ENCODE data around the gene GDF2.

GDF2 gene

DNA sequence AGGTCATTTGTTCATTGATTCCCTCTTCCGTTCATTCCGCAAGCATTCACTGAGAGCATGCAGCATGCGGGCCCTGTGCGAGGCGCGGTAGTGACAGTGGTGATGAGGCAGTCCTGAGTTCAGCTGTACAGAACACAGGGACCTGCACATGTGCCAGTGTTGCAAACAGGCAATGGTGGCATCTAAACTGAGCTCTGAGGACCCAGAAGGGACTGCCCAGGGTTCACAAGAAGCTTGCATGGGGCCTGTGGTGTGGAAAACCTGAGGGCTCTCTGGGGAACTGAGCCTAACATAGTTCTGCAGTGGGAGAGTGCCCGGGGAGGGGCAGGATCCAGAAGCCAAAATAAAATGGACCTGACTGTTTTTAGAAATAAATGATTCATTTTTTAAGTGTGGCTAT, 48.6 kb downstream of the GDF2 start:
- DNase-seq, result peak in 1 of 2 experiments; percentile 3

DNA sequence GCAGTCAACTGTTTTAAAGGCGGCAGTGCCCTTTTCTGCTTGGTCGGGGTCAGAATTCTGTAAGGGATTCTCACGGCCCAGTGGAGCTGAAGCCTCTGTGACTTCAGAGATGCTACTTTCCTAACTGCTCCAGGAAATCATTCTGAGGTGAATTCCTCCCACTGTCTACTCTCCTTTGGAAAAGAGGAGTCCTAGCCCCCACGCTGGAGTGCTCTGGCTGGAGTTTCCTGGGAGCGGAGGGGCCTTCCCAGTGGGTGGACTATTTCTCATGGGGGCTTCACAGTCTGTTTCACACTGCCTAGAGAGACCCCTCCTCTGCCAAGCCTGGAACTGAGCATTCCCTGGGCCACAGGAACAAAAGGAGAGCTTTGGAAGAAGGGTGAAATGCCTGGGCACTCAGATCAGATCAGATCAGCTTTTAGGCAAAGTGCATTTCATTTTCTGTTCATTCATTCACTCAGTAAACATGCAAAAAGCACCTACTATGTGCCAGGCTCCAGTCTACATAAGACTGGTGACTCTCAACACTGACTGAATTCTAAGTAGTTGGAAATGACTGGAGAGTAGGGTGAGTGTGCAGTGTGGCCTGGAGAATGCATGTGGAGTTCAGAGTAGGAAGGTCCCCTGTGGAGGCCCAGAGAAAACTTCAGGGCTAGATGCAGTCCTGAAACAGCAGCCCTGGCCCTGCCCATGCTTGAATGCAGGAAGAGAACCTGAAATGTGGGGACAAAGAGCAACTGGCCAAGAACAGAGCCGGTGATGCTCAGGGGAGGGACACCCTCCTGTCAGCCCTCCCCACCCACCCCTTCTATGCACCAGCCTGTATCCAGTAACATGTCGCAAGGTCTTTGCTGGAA, 49.6 kb downstream of the GDF2 start:
- peak in 1 of 2 experiments; percentile 5 for DNase-seq

DNA sequence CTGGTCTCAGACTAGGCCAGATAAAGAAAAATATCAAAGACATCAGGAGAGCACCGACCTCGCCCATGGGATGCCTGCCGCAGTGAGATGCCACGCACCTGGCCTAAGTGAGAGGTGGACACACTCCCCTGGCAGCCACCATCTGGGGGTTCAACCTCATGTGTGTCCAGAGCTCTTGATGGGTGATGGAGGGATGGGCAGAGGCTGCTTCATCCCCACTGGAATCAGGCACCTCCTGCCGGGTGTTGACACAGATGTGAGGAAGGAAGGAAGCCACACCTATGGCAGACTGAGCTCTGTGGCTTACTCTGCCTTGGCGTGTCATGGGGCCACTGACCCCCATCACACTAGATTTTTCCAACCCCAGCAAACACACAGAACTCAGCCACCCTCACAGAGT, 50.5 kb downstream of the GDF2 start:
- peak in 1 of 2 experiments; percentile 13 for DNase-seq

DNA sequence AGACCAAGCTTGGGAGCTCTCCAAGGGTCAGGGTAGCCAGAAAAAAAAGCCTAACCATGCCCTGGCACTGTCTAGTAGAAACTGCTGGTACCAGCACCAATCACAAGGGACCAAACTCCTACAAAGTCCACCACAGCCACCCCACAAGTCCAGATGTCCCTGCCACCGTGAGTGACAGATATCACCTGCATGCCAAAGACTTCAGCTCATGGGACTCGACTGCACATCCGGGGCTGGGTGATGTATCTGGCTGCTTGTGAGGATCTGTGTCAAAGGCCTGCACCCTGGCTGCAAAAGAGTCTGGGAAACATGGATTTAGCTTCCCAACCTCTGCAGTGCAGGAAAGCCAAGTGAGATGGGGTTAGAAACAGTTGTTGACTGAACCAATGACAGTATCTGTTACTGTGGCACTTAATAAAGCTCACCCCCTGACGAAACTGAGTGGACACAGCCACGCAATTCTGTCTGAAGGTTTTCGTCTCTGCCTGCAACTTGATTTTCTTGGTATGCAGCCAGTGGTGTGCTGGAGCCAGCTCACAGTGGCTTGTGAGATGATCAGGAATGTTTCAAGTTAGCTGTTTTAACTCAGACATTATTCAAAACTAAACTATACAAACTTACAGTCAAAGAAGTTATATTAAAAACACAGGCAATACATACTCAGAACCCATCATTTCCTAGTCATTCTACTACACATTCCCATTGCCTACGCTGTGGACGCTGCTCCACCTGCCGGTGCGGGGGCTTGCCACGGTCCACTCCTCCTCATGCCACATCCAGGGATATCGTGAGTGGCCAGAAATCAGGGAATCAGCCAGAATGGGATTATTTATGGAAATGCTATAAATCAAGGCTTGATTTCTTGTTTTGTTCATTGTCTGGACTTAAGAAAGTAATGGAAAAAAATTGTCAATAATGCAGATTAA, 52.6 kb downstream of the GDF2 start:
- DNase-seq, result peak; percentile 1

DNA sequence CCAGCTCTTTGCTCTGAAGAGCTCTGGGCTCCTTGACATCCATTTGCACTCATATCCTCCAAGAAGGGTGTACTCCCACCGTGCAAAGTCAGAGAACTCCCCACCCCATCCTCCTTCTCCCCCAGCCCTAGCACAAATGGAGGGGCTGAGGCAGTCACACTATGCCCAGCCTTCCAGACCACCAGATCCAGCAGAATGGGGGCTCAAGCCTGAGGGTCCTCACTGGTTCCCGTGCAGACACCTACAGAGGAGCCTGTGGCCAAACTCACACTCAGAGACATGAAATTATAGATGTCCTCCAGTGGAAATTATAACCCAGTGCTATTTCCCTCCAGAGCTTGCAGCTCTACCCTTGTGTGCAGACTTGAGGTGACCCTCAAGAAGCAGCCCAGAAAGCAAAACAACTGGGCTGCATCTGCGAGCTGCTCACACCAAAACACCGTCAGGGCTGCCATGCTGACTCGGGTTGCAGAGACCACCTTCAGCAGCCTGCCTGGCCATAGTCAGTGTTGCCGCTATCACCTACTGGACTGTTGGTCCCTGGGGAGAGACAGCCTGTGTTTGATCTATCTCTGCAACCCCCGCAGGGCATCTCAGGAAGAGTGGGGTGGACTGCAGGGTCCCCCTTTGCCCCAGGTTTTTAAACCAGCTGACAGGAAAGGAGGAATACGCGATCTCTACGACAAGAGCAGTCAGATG, 54.4 kb downstream of the GDF2 start:
- peak; percentile 5 to 13 for DNase-seq

All from activated T-cell treated with anti-CD3 and anti-CD28 coated beads, Interleukin-2, amount 50 U/mL, for 48 hours (primary cell).